HG03575 (cell line): ENCODE measurements around the gene KIF21B.

Experiments used
- ATAC-seq: cut with Tn5 transposase; IDR thresholded peaks from one replicate; pipeline ENCODE4 v1.9.1; 2021; ENCODE audit not compliant: unreplicated experiment, insufficient number of reproducible peaks, low FRiP score; ENCODE audit errors: extremely low read depth

KIF21B gene

DNA sequence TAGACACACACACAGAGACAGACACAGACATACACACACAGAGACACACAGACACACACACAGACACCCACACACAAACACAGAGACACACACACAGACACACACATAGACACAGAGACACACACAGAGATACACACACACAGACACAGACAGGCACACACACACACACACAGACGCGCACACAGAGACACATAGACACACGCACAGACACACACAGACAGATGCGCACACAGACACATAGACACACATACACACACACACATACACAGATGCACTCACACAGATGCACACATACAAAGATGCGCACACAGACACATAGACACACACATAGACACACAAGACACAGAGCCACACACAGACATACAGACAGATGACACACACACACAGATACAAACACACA, 16.0 kb downstream of the KIF21B start:
- no peak for ATAC-seq

DNA sequence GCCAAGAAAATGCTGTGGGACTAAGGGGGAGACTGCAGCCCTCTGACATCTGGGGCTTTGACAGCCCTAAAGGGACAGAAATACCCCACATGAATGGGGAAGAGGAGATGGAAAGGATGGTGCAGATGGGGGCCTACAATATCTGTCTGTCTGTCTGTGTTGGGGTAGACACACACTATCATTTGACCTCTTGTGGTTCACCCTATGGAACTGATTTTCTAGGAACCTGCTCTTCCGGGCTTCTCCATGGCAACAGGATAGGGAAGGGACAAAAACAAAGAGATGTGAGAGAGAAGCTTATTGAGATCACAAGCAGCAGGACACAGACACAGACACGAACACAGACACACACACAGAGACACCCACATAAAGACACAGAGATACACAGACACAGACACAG, 17.1 kb downstream of the KIF21B start:
- ATAC-seq = no peak

DNA sequence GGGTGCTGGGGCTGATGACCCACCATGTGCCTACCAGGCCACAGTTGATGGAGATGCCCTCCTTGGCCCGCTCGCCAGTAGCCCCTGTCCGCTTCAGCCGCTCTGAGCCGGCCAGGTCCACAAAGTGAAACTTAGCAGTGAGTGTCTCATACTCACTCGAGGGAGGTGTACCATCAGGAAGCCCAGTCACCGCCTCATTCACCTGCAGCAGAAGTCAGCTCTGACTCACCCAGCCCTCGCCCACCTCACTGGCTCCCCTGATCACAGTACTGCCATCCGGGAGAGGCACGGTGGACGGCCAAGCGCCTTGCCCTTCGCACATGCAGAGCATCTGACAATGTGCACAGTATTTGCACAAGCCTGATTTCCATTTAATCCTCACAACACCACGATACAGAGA, 18.8 kb downstream of the KIF21B start:
- no peak for ATAC-seq

DNA sequence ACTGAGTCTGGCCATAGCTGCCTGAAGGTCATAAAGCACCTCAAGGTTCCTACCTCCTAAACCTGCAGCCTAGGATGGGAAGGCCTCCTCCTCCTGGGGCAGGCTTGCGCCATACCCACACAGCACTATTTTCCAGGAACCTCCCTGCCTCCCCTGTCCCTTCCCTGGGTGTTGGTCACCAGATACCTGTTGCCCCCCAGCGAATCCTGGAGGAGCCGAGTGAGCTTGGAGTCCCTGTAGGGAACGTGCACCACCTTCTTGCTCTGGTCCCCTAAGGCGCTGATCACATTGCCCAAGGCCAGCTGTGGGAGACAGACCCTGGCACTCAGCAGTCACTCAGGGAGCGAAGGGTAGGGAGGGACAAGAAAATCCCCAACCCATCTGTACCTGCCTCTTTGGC, 19.4 kb downstream of the KIF21B start:
- no peak for ATAC-seq

DNA sequence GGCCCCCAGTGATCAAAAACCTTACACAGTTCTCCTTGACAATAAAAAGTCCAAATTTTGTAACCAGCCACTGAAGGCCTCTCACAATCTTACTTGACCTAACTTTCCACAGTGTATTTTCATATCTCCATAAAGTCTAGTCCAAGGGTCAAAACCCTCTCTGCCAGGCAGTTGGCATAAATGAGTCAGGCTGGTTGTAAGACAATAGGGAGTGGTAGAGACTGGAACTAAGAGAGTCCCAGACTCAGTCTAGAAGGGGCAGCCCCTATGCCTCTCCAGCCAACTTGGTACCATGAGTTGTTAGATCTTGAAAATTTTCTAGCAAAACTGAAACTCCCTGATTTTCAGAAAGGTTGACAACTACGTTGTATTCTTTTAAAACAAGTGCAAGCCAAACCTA, 21.0 kb downstream of the KIF21B start:
- ATAC-seq = no peak

DNA sequence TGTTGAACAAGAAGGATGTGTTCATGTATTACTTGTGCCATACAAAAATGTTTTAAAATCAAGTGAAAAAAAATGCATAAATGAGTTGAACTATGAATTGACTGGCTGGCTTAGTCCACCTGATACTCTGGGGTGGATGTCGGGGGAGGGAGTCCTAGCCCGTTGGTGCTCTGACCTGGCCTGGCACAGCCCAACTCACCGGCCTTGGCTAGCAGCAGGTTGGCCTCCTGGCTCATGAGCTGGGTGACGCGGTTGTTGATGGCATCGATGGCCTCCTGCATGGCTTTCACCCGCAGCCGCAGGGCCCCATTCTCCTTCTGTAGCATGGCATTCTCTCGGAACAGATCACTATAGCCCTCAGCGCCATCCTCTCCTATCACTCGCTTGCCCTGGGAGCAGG, 21.6 kb downstream of the KIF21B start:
- no peak for ATAC-seq

DNA sequence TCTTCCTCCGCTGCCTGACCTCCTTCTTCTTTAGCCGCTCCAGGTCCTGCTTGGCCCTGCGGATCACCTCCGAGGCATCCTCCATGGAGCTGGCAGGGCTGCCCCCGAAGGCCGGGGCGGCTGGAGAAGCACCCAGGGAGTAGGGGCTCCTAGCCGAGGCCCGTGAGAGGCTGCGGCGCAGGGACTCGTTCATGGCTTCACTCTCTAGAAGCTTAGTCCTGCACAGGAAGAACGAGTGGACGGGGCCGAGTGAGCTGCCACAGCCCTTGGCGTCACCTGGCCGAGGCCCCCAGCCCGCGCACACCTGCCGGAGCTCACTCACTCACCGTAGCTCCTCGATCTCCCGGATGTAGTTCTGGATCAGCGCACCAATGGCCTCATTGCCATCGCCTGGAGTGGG, 23.1 kb downstream of the KIF21B start:
- no peak for ATAC-seq

DNA sequence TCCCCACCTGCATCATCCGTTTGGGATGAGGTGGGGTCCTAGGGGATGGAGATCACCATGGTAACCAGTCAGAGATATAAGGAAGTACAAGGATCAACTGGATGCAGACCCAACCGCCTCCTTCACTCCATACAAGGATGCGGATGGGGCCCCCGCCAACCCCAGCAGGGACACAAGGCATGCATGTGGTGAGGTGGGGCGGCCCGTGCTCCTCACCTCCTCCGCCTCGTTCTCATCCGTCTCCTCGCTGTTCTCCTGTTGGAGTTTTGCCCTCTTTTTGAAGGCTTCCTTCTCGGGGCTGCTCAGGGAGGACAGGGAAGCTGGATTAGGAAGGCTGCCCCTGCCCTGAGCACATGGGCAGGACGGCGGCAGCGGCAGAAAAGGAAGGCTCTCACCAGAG, 23.8 kb downstream of the KIF21B start:
- no peak for ATAC-seq

DNA sequence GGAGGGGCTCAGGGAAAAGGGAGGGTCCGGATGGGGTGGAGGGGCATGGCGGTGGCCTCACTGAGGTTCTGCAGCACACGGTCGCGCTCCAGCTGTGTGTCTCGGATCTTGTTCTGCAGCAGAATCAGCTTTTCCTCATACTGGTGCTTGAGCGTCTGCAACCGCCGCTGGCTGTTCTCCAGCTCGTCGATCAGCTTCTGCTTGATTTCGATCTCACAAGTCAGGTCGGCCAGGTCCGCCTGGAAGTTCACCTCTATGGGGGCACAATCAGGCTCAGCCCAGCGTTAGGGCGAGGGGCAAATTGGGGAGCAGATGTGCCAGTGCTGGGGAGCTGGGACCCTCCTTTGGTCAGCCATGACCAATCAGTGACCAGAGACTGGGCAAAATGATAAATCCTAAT, 25.2 kb downstream of the KIF21B start:
- no peak for ATAC-seq

DNA sequence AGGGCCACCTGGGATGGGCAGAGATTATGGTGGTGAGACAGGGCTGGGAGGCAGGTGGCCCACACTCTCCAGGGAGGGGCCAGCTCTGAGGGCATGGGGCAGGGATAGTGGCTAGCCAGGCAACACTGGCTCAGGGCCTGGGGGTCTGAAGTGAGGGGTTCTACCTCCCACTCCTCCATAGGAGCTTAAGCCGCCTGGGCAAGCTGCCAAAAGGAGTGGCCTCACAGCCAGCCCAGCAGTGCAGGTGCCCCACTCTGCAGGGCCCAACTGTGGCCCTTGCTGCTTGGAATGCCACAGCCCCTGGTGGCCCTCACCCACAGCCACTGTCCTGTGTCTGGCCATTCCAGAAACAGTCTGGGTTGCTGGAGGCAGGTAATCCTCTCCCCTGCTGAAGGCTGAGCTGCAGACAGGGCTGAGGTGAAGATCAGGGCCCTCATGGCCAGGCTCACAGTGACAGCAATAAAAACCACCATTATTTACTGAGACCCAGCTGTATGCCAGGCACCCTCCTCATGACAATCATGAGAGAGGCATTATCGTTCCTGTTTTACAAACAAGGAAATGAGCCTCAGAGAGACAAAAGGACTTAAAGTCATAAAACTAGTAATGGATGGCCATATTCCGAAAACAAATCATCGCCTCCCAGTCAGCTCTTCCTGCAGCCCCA, 31.0 kb downstream of the KIF21B start:
- ATAC-seq = no peak

DNA sequence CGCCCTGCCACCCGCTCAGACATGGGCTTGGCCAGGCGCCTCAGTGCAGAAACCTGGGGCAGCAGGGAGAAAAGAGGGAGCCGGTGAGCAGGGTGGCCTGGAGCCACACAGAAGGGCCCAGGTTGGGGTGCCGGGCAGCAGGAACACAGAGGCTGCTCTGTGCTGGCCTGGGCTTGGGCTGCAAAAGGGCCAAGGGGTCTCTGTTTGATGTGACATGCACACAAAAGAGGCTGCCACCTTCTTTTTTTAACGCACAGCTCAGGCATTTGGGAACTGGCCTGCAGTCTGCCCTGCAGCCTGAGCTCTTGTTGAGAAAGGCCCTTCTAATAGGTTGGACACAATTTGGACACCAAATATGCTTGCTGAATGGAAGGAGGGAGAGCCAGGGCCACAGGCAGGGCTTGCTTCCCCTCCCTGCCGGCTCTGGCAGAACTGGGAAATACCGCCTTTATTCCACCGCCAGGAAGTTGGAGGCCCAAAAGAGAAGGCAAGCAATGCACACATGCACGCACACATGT, 32.4 kb downstream of the KIF21B start:
- ATAC-seq = no peak

DNA sequence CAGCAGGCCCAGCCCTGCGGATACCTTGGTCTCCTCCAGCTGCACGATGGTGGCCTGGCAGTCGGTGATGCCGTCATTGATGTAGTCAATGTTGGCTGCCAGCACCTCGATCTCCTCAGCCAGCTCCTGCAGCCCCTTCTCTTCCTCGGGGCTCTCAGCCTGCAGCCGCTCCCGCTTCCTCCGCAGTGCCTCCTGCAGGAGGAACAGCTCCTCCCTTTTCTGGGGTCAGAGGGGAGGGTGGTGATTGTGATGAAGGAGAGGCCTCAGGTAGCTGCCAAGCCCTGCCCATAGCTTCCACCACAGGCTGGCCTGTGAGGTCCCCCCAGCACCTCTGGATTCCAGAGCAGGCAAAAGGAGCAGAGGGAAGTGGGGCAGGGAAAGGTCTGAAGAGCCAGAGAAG, 33.4 kb downstream of the KIF21B start:
- ATAC-seq = no peak

DNA sequence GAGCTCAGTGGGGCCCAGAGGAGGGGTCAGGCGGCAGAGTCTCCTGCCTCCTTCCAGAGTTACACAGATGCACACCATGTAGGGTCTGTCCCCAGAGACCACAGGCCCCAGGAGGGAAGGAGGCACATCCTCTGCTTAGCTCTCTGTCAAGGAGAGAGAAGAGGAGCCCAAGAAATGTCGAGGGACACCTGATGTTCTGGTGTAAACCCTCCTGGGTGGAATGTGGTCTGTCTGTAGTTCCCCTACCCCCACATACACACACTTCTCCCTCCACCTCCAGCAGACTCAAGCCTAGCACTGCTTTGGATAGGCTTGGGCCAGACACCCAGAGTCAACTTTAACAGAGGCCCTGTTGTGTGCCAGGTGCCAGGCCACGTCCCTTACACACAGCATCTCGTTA, 34.2 kb downstream of the KIF21B start:
- ATAC-seq = no peak

DNA sequence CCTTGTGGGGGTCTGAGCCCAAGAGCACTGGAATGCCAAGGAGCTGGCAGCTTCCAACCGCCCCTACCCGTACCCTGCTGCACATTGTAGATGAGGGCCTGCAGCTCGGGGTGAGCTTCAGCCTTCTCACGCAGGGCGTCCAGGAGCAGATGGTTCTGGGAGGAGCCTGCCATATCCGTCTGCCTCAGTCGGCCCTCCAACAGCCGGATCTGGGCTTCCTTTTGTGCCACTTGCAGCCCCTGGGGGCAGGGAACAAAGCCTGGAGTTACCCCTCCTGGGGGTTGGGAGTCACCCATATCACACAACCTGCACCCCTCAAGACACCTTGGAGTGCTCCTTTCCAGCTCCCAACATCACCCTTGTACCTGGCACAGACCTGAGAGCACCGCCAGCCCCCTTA, 34.8 kb downstream of the KIF21B start:
- no peak for ATAC-seq

DNA sequence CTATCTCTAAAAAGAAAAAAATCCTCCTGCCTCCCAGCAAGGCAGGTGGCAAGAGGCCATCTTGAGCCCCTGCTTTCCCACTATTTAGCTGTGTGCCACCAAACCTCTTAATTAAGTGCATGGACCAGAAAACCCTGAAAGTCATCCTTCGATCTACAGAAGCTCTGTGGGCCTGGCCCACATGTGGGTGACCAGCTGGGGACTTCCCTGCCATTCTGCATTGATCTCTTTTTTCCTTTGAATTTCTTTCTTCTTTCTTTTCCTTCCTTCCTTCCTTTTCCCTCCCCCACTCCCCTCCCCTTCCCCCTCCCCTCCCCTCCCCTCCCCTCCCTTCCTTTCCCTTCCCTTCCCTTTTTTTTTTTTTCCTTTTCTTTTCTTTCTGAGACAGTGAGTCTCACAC, 38.0 kb downstream of the KIF21B start:
- ATAC-seq = no peak

DNA sequence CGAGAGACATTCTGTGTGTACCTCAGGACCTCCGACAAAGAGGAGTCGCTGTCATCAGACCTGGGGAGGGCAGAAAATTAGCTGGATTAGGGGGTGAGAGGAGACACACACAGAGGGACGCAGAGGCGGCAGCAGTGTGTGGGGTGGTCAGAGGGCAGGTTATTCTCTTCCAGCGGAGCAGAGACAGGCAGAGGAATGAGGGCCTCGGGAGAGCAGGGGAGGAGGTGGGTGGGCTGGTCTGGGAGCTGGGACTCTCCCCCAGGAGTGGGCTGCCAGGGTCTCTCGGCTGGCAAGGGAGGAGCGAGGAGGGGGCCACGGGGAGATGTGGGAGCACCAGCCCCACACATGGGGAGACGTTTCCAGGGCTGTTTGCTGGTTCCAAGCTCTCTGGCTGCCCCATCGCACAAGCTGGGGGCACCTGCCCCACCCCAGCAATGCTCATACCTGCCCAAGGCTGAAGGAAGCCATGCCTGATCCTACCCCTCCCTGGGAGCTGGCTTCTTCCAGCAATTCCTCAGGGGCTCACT, 40.4 kb downstream of the KIF21B start:
- ATAC-seq = no peak

DNA sequence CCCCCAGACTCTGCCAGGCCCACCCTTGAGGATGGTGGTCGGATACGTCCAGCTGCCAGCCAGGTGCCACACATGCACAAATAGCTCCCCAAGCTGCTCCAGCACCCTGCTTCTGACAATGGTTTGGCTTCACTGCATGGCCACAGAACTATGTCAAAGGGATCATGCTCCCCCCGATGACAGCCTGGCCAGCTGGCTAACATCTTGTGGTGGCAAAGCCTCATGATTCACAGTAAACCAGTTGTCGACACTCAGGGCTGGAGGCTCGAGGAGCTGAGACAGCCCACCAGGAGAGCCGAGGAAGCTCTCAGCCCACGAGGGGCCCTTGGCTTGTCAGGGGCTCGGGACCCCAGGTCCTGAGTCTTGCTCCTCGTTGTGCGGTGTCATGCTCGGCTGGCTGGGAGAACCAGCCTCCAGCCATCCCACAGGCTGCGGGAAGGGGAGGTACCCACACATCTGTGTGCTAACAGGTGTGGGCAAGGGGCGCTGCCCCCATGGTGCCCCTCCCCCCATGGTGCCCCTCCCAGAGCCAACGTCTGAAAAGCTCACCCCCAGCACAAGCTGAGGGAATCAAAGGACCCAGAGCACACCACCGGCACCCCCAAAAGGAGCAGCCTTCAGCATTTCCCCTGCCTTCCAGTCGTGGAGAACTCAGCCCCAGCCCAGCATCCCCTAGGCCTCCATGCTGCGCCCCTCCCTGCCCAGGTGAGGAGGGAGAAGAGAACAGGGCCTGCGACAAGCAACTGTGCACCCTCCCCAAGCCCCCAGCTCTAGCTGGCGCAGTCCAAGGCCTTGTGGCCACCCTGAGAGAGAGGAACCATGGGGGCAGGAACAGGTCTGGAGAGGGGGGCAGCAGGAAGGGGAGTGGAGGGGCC, 41.2 kb downstream of the KIF21B start:
- ATAC-seq = no peak

DNA sequence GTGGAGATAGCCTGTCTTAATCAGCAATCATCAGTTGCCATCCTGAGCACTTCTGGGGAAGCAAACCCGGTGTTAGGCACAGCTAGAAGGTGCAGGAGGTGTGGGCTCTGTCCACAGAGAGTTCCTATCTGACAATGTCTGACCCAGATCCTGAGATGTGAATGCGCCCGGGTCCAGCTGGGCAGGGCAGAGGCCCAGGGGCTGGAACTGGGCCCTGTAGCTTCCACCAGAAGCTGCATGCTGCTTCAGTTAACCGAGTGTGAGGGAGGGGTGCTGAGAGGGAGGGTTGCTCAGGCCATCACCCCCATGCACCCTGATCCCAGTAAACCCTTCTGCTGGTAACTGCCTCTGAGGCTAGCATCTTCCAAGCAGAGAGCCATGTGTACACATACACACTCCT, 42.2 kb downstream of the KIF21B start:
- no peak for ATAC-seq

DNA sequence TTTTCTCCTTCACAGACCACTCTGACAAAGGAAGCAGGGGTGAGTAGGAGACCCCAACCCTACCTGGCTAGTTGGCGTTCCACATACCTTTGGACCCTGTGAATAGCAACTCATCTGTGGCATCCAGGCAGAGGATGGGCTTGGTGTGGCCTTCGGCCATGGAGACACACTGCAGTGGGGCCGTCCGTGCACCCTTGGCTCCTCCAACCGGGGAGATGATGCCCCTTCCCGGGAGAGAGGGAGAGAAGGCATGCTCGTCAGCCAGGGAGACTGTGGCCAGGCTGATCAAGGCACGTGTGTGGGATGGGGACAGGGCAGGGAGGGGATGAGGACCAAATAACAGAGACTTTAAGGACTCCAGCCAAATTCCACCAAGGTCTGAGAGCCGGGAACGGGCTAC, 42.6 kb downstream of the KIF21B start:
- no peak for ATAC-seq

DNA sequence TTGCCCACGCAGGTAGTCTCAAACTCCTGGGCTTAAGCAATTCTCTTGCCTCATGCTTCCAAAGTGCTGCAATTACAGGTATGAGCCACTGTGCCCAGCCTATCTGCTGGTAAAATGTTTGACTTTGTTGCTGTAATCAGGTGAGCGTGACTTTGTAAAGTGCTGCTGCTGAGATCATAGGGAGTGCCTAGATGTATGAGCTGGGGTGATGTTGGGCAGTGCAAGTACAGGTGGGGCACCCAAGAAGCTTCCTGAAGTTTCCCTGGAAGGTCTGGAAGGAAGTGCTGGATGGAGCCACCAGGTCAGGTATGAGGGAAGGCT, 43.1 kb downstream of the KIF21B start:
- no peak for ATAC-seq
